Raji (cell line): ENCODE results near the gene APC2.
A peak's percentile ranks its signal among the peaks of the same experiment; 100 is the strongest.

Experiments
- POLR2A ChIP-seq: IDR thresholded peaks from 2 replicates; pipeline ENCODE4 v1.6.1; 2011; ENCODE audit warnings: low read depth, low read length, control low read depth; ENCODE audit not compliant: insufficient read depth

APC2 gene, protein sequence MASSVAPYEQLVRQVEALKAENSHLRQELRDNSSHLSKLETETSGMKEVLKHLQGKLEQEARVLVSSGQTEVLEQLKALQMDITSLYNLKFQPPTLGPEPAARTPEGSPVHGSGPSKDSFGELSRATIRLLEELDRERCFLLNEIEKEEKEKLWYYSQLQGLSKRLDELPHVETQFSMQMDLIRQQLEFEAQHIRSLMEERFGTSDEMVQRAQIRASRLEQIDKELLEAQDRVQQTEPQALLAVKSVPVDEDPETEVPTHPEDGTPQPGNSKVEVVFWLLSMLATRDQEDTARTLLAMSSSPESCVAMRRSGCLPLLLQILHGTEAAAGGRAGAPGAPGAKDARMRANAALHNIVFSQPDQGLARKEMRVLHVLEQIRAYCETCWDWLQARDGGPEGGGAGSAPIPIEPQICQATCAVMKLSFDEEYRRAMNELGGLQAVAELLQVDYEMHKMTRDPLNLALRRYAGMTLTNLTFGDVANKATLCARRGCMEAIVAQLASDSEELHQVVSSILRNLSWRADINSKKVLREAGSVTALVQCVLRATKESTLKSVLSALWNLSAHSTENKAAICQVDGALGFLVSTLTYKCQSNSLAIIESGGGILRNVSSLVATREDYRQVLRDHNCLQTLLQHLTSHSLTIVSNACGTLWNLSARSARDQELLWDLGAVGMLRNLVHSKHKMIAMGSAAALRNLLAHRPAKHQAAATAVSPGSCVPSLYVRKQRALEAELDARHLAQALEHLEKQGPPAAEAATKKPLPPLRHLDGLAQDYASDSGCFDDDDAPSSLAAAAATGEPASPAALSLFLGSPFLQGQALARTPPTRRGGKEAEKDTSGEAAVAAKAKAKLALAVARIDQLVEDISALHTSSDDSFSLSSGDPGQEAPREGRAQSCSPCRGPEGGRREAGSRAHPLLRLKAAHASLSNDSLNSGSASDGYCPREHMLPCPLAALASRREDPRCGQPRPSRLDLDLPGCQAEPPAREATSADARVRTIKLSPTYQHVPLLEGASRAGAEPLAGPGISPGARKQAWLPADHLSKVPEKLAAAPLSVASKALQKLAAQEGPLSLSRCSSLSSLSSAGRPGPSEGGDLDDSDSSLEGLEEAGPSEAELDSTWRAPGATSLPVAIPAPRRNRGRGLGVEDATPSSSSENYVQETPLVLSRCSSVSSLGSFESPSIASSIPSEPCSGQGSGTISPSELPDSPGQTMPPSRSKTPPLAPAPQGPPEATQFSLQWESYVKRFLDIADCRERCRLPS (N-terminal part only)

DNA sequence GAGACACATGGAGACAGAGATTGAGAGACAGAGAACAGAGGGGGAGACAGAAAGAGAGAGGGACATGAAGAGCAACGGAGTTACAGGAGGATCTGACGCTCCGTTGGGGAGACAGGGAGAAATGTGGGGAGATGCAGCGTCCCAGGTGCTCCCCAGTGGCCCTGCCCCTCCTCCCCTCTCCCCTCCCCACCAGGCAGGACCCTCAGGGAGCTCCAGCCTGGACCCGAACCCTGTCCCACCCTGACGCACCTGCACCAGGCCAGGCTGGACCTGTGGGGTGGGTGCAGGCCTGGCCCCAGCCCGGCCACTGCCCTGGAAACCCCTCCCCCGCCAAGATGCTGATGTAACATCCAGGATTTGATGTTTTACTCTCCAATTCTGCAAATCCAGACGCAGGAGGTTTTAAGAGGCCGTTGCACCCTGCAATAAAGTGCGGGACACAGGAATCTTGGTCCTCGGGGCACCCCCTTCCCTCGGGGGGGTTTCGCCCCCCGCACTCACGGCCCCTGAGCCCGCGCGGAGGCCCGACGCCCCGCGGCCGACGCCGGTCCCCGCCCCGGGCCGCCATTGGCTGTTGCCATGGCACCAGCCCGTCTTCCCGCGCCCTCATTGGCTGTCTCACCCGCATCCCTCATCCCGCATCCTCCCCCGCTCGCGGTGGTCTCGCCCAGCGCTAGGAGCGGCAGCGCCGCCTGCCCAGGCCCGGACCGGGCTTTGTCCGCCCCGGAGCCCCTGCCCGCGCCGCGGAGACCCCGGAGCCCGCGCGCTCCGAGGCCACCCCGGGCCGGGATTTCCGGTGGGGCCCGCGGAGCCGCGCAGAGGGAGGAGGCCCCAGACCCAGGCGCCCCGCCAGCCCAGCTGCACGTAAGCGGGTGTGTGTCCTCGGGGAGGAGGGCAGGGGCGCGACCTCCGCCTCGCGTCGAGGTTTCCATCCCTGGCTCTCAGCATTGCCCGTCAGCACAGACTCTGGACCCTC lies at the start of gene APC2:
APC2 (plus strand) TSS at position 655 of the 976 bp plus-strand sequence. CDS start 2,881 bp downstream, outside the sequence.
- no peak for TF ChIP-seq POLR2A

DNA sequence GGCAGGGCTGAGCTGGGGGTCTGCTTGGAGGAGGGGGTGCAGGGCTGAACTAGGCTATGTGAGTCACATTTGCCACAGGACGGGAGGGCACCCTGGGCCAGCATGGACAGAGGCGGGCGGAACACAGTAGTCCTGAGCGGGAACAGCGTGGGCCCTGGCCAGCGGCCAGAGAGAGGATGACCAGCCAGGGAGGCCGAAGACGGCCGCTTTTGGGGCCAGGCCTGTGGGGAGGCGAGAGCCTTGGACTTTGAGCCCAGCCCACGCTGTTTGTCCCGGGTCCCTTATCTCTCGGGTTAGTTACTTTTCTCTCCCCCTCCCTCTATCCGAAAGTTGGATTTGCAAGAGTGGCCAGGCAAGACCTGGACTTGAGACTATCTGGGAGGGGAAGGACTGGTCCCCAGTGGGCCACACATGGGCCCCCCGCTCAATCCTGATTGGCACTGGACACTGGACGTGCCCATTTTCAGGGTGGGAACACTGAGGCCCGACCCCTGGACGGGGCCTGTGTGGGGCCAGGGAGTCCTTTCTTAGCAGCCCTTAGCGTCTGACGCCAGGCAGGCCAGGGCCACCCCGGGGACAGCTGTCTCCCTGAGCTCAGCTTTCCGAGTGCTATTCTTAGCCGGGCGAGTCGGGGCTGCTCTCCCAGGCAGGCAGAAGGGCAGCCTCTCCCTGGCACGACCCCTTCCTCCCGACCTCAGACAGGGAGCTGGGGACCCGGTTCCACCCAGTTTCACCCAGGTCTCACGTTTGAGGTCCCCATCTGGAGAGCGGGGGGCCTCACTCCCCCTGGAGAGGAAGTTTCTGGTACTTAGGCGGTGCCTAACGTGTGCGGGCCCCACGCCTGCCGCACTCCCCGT lies 49.4 kb upstream of the APC2 start:
- TF ChIP-seq POLR2A: no peak

DNA sequence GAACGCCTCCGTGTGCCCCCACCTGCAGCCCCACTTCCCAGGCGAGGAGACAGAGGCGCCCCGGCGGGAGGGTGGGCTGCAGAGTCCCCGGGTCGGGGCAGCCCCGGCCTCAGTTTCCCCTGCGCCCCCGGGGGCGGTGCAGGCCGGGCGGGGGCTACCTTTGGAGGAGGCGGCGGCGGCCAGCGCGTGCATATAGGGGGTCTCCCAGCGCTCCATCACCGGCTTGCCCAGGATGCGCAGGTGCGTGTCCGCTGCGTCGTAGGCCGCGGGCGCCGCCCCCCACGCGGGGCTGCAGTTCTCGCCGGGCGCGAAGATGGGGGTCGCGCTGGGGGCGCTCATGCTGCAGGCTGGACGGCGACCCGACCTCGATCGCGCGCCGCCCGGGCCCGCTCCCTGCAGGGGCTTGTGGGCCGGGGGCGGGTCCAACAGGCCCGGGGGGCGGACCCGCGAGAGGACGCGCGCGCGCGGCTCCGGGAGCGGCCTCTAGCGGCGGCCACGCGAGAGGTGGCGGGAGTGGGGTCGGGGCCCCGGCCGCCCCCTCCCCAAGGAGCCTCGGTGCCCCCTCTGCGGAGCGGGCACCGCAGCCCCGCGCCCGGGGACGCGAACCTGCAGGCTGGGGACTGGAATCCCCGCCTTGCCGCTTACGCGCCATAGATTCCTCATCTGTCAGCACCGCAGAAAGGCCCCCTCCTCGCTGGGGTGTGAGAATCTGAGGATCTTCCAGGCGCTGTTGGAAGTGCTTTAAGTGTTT lies 48.6 kb upstream of the APC2 start, which contains the start of gene GAMT:
GAMT (minus strand) TSS at position 405 of the 751 bp plus-strand sequence; CDS start at position 339, 66 bp downstream.
- peak; percentile 71 for TF ChIP-seq POLR2A

GRCh38 chr19:1401889-1402217 lies 48.1 kb upstream of the APC2 start:
- TF ChIP-seq POLR2A: no peak

DNA sequence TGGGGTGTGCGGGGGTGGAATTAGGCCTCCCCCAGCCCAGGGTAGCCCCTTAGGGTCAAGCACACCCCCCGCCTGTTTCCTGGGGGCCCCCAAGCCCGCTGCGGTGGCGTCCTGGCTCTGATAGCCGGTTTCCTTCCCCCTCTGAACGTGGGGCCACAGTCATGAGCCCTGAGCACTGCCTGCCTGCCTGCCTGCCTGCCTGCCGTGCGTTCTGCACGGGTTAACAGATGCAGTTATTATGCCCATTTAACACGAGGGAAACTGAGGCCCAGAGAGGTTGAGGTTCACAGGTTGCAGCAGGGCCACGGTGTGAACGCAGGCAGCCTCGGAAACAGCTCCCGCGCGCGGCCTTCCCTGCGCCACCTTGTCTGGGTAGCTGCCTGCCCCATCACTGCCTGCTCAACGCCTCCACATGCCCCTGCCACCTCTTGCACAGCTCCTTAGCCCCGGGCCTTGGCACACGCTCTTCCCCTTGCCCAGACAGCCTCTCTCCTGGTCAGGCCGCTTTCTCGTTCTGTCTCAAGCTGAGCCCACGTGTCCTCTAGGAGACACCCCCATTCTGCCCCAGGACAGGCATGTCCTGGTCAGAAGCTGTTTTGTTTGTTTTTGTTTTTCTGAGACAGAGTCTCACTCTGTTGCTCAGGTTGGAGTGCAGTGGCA lies 47.4 kb upstream of the APC2 start:
- no peak for TF ChIP-seq POLR2A

DNA sequence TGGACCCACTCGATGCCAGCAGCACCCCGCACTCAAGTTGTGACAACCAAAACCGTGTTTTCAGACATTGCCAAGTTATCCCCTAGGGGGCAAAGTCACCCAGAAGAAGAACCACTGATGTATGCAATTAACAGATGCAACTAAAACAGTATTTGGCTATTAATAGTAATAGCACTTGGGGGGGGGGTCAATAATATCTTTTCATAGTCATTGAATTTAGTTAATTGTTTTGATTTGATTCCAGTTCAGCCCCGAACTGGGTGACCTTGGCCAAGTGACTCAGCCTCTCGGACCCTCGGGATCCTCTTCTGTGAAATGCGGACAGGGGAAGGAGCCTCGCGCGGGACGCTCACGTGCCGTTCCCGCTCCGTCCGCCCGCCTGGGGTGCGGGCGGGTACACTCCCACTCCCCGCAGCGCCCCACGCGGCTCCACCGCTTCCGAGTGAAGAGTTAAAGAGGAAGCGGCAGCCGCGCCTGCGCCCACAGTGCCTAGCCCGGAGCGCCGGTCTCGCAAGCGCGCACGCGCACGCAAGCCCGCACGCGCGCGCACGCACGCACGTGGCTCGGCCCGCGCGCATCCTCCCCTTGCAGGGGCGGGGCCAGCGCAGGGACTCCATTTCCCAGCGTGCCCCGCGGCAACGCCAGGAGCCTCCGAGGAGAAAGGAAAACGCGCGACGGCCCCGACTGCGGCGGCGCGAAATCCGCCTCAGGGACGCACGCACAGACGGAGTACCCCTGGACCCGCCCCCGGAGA lies 43.0 kb upstream of the APC2 start:
- peak; percentile 90 for TF ChIP-seq POLR2A

DNA sequence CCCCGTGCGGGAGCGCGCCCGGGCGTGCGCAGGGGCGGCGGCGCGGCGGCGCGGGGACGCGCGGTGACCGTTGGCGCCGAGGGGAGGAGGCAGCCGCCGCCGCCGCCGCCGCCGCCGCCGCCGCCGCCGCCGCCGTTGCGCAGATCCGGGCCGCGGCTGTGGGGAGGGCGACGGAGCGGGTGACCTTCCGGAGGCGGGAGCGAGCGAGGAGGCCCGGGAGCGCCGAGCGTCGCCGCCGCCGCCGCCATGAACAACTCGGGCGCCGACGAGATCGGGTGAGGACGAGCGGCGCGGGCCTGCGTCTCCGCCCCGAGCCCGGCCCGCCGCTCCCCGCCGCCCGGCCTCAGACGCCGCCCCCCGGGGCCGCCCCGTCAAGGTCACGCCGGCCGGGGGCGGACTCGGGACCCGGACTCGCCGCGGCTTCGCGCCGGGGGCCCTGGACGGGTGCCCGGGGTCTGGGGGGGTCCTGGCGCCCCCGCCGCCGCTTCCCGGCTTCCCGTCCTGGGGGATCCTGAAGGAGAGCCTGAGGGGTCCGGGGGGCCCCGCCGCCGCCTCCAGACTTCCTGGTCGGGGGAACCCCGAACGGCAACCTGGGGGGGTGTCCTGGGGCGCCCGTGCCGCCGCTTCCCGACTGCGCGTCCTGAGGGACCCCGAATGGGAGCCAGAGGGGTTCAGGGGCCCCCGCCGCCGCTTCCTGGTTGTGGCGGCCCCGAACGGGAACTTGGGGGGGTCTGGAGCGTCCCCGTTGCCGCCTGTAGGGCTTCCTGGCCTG lies 42.2 kb upstream of the APC2 start, which contains the start of gene DAZAP1:
DAZAP1 (plus strand) TSS at position 59 of the 772 bp plus-strand sequence; CDS start at position 247, 188 bp downstream.
- no peak for TF ChIP-seq POLR2A

DNA sequence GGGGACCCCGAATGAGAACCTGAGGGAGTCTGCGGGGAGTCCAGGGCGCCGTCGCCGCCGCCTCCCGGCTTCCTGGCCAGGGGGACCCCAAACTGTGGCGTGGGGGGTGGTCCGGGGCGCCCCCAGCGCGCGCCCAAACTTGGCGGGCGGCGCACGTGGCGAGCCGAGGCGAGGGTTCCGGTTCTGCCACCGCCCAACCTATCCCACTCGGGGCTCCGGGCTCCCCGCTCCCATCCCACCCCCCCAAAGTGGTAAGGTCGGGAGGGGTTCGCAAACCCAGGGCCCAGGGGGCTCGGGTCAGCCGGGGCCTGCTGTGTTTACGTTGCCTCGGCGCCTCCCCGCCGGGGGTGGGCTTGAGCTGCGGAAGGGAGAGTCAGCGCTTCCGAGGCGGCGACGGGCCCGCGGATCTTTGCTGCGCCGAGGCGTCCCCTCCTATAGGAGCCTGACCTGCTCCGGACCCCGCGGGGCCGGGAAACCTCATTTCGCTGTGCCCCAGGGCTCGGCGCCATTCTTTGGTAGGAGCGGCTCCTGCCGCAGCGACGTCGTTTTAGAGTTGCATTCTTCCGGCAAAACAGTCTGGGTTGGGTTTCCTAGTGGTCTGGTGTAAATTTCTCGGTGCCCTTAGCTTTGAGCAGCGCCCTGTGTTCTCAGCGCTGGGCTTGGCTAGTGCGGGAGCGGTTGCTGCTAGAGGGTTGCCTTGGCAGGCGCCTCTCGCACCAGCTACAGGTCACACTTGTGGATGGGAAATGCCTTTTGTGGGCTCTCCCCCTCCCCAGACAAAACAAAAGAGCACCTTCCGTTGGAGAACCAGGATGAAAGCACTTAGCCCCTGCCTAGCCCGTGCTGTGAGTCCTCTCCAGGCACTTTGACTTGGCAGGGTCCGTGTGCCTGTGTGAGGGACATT lies 41.4 kb upstream of the APC2 start:
- no peak for TF ChIP-seq POLR2A

DNA sequence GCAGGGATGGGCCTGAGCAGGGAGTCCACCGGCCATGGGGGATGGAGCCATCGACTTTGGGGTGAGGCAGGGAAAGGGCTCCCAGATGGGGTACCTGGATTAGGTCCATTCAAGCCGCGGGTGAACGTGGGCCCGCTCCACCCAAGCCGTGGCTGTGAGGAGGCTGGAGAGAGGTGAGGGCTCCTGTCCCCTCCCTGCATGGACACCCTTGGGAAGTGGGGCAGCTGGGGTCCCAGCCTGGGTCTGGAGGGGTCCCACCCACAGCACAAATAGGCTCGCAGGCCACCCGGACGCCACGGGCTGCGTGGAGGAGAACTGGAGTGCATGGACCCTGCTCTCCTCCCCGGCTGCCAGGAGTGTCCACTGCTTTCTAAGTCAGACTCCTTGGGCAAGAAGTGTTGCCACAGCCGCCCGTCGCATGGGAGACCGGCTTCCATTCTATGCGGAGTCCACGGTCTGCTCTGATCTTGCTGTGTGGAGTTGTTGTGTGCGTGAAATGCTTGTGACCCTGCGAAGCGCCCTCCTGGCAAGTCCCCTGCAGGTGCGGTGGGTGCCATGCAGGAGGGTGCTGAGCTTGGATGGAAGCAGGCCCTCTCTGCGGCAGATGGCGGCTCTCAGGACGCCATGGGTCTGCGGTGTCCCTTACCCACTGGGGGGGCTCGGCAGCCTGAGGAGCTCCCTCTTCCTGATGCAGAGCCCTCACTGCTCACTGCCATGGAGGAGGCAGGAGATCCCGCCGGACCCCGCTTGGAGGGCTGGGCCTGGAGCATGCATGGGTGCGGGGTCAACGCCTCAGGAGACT lies 40.5 kb upstream of the APC2 start:
- TF ChIP-seq POLR2A: no peak
